ENCODE measurements around the gene ENO1. TPM values are rescaled to one million over a fixed set of nuclear protein-coding genes. Genes with fewer than 3 reads are reported as not detected.
"Not testable (repeated sequence)": the region's sequence is repeated elsewhere in the genome, so short reads cannot be mapped to it uniquely, and the experiment has no call there.

The ENO1 gene
- total RNA-seq, 3 donors from 2014 or later: 3,836 to 4,068 (median 3,869) TPM

DNA sequence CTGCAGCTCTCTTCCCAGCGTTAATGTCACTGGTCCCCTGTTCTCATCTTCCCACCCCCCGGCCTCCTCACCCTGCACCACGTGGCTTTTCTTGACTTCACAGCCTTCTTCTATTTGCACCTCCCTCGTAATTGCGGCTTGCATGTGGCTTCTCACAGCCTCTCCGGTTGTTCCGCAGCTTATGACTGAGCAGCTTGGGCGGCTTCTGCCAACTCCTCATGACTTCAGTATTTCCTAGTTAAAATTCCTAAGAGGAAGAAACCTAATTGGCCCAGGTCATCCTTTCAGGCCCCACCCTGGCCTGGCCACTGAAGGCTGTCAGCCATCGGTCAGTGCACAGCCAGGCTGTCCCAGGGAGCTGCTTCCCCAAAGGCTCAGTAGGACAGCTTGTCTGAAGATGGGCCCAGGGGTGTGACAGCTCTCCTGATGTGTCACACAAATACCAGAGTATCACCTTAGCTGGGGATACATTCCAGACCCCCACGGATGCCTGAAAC, 52.5 kb downstream of the ENO1 start:
- Mint-ChIP-seq H3K27me3 (ENCODE audit: low read depth) (peaks cover 4% of the 10 kb centered on the region), H3K4me3 (no peak overlapping the region), H3K9me3 (no peaks in the 10 kb centered on the region), H3K4me1 (ENCODE audit: low read depth) (peaks cover 13% of the 10 kb centered on the region), H3K36me3 (ENCODE audit: insufficient read depth) (no peaks in the 10 kb centered on the region)
- no peak for DNase-seq
- no peak for ATAC-seq

DNA sequence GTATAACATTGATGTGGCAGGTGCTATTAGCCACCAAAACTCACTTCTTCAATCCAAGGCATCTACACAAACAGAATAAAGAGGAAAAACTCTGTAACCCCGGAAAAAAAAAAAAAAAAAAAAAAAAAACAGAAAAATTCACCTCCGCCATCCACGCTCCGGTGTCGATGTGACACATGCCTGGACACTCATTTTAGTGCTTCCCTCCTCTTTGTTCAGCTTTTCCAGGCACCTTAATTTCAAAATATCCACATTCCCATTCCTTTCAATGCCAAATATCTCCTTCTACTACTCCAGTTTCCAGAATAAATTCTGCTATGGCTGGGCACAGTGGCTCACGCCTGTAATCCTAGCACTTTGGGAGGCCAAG, 55.2 kb downstream of the ENO1 start:
- no peaks in the 10 kb centered on the region for H3K36me3 Mint-ChIP-seq (ENCODE audit: insufficient read depth)
- ATAC-seq: no peak

DNA sequence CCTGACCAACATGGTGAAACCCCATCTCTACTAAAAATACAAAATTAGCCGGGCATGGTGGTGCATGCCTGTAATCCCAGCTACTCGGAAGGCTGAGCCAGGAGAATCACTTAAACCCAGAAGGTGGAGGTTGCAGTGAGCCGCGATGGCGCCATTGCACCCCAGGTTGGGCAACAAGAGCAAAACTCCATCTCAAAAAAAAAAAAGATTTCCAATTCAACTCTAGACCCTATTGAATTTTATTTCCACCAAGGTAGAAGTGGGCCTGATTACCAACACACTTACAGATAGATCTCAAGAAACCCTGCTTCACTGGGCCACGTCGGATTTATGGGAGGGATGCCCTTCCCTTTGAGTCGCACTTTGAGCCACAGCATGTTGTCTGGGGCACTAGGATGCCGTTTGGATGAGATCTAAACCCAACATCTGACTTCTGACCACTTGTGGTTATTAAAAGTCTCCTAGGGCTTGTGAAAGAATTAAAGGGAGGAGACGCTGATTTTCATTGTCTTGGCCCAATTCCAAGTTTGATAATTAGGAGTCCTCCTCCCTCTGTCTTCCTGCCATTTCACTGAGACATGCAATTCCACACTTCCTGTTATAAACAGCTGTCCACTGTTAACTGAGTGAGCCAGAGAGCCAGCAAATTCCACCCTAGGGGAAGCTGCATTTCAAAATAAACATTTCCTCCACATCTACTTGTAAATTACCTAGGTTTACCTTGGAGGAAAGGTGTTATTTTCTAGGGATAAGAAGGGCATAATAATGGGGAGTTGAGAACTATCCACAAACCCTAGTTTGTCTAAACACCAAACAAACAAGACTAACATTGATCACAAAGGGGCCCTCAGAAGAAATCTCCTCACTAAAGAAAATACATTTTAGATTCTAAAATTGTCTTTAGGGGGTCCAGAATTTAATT, 55.9 kb downstream of the ENO1 start:
- no peak for DNase-seq
- H3K4me1 Mint-ChIP-seq (ENCODE audit: low read depth): peaks cover 7% of the 10 kb centered on the region
- H3K27me3 Mint-ChIP-seq (ENCODE audit: low read depth): peaks cover 8% of the 10 kb centered on the region
- no peak for ATAC-seq
- H3K9me3 Mint-ChIP-seq: no peaks in the 10 kb centered on the region
- H3K36me3 Mint-ChIP-seq (ENCODE audit: insufficient read depth): no peaks in the 10 kb centered on the region
- no peak overlapping the region for H3K4me3 Mint-ChIP-seq

More for the DNA sequence above, 55.2 kb downstream of the ENO1 start:
- Mint-ChIP-seq H3K4me1 (ENCODE audit: low read depth) (peaks cover 3% of the 10 kb centered on the region), H3K27me3 (ENCODE audit: low read depth) (peaks cover 8% of the 10 kb centered on the region), H3K4me3 (no peak overlapping the region), H3K9me3 (no peaks in the 10 kb centered on the region)
- no peak for DNase-seq

DNA sequence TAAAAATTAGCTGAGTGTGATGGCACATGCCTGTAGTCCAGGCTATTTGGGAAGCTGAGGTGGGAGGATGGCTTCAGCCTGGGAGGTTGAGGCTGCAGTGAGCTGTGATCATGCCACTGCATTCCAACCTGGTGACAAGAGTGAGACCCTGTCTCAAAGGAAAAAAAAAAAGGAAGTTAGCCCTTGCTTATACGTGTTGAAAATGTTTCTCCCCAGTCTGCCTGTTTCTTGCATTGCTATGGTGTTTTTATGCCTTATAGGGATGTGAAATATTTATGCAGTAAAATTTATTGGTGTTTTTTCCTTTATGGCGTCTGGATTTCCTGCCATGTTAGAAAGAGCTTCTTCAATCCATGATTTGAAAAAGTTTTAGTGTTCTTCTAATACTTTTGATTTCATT, 57.4 kb downstream of the ENO1 start:
- Mint-ChIP-seq H3K36me3 (ENCODE audit: insufficient read depth) (no peaks in the 10 kb centered on the region), H3K4me3 (no peak overlapping the region), H3K27me3 (ENCODE audit: low read depth) (peaks cover 8% of the 10 kb centered on the region), H3K4me1 (ENCODE audit: low read depth) (peaks cover 14% of the 10 kb centered on the region), H3K9me3 (no peaks in the 10 kb centered on the region)
- ATAC-seq (no peak), DNase-seq (no peak)

DNA sequence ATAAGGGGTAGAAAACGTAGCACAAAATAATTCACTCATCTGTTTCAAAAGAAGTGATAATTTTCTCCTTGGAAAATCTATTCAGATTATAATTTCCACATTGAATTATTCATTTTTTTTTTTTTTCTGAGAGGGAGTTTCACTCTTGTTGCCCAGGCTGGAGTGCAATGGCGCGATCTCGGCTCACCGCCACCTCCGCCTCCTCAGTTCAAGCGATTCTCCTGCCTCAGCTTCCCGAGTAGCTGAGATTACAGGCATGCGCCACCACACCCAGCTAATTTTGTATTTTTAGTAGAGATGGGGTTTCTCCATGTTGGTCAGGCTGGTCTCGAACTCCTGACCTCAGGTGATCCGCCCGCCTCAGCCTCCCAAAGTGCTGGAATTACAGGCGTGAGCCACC, 59.7 kb downstream of the ENO1 start:
- not testable (repeated sequence) for DNase-seq; H3K27me3 Mint-ChIP-seq (ENCODE audit: low read depth); H3K36me3 Mint-ChIP-seq (ENCODE audit: insufficient read depth); ATAC-seq; H3K9me3 Mint-ChIP-seq
- H3K4me1 Mint-ChIP-seq (ENCODE audit: low read depth): peaks cover 37% of the 10 kb centered on the region
- H3K4me3 Mint-ChIP-seq: peak overlapping the region; percentile 26

DNA sequence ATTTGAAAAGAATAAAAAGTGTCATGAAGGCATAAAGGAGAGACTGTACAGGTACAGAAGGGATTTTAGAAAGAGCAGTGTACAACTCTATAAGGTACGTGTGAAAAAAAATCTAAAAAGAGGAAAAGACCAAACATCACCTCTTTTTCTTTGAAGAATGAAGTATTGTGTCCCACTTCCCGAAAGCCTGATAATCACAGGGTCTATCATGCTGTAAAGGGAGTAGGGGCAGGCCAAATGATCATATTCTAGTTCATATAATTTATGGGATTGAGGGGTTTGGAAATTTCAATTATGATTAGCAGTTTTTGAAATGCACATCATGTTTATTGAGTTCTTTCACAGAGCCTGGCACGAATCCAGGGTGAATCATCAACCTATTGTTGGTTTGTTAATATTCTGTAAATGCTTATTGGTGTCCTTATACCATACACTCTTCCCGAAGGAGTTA, 60.1 kb downstream of the ENO1 start:
- H3K4me3 Mint-ChIP-seq: peak overlapping the region; percentile 81
- H3K36me3 Mint-ChIP-seq (ENCODE audit: insufficient read depth): no peaks in the 10 kb centered on the region
- no peak for ATAC-seq
- peak; percentile 22 for DNase-seq
- H3K9me3 Mint-ChIP-seq: no peaks in the 10 kb centered on the region
- H3K27me3 Mint-ChIP-seq (ENCODE audit: low read depth): peaks cover 7% of the 10 kb centered on the region
- H3K4me1 Mint-ChIP-seq (ENCODE audit: low read depth): peaks cover 38% of the 10 kb centered on the region

DNA sequence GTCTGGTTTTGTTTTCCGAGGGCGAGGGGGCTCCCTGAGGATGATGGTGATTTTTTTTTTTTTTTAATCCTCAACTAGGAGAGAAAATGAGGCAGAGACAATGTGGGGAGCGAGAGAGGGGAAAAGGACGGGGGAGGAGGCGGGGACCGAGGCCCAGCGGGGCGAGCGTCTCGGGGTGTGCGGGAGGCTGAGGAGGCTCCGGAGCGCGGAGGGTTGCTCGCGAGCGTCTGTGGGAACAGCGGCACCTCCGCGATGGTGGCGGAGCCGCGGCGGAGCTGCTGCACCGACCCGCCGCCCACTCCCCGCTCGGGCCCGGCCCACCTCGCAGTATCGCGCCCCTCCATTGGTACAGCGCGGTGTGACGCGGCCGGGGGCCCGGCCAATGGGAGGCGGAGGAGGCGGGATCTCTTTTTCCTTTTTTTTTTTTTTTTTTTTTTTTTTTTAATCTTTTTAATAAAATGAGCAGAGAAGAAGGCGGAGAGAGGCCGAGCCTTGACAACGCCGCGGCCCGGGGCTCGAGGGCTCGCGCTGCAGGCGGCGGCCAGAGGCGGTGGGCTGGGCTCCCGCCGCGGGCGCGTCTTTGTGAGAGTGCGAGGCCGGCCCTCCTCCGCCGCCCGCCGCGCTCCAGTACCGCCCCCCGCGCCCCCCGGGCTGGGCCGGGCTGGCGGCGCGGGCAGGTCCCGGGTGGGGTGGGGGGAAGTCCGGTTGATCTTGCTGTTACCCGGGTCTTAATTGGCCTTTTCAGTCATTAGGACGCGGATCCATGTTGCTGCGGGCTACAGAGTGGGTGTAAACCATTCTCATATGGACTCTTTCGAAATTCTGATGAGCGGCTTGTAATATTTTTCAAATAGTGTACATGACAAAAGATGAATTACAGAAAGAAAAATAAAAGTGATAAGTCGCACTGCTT, 60.8 kb downstream of the ENO1 start, which contains the start of gene RERE:
TSS of gene RERE (minus strand) at position 229 of the 913 bp plus-strand sequence.
- H3K27me3 Mint-ChIP-seq (ENCODE audit: low read depth): peaks cover 6% of the 10 kb centered on the region
- H3K4me1 Mint-ChIP-seq (ENCODE audit: low read depth): peaks cover 44% of the 10 kb centered on the region
- no peaks in the 10 kb centered on the region for H3K36me3 Mint-ChIP-seq (ENCODE audit: insufficient read depth)
- H3K9me3 Mint-ChIP-seq: no peaks in the 10 kb centered on the region
- ATAC-seq (peak; percentile 95 to 96), DNase-seq (peak; percentile 95)
- peak within 1 kb of the TSS; percentile 96 for H3K4me3 Mint-ChIP-seq

DNA sequence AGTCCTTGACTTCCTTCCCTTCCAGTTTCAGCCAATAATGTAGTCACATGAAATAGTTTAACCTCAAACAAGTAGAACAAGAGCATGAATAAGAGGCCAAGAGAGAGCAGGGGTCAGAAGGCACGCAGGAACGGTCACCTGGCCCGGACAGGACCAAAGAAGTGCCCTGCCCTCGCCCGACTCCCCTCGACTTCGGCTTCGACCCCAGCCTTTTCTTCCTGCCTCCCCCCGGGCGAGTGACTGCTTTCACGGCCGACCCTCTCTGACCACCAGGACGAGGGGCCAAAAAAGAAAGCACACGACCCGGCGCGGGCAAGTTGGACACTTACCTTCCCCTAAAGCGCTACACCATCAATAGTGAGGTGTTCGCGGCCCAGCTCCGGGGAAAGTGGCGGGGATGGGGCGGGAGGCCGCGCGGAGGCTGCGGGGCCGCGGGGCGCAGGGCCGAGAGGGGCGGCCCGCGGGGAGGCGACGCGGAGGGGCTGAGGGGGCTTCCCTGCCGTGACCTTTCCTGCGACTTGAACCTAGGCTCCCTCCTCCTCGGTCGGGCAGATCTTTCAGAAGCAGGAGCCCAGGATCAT, 61.6 kb downstream of the ENO1 start:
- ATAC-seq (peak; percentile 20 to 34), DNase-seq (peak; percentile 9)
- Mint-ChIP-seq H3K36me3 (ENCODE audit: insufficient read depth) (no peaks in the 10 kb centered on the region), H3K9me3 (no peaks in the 10 kb centered on the region), H3K27me3 (ENCODE audit: low read depth) (peaks cover 6% of the 10 kb centered on the region), H3K4me3 (peak overlapping the region; percentile 96), H3K4me1 (ENCODE audit: low read depth) (peaks cover 45% of the 10 kb centered on the region)

DNA sequence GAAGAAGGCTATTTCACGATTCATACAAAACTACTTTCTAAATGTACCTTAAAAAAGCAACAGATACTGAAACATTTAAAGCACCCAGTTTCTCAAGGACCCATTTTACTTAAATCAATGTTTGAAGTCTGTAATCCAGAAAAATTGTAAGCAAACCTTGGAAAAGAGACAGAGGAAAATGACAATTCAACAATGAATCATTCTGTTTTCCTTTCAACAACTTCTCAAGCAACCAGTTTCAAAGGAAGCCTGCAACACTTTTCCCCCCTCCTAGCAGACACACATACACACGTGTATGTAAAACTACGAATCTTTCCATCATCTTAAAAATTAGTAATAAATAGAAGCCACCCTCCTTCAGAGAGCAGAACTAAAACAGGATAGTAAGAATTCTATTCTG, 62.2 kb downstream of the ENO1 start:
- ATAC-seq (no peak), DNase-seq (no peak)
- H3K36me3 Mint-ChIP-seq (ENCODE audit: insufficient read depth): no peaks in the 10 kb centered on the region
- H3K27me3 Mint-ChIP-seq (ENCODE audit: low read depth): peaks cover 6% of the 10 kb centered on the region
- H3K9me3 Mint-ChIP-seq: no peaks in the 10 kb centered on the region
- H3K4me3 Mint-ChIP-seq: peak overlapping the region; percentile 96
- peaks cover 45% of the 10 kb centered on the region for H3K4me1 Mint-ChIP-seq (ENCODE audit: low read depth)

DNA sequence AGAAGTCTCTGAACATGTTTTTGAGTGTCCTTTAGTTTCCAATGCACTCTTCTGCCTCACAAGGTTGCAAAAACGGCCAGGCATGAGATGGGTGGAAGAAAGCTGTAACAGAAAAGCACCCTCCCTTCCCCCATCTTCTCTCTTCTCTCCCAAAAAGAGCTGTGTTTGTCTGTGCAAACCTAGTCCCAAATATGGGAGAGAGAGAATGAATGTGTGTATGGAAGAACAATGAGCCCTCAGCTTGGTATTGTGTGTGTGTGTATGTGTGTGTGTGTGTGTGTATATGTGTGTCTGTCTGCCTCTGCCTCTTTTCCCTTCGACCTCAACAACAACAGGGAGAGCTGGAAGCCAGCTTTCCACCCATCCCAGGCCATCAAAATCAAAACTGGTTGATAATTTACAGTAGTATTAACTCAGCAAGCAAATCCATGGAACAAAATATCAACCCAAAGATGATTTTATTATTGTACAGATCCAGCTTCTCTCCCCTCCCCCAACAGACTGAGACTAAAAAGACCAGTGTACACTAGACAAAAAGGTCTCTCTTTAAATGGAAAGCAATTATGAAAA, 62.8 kb downstream of the ENO1 start:
- no peak for DNase-seq
- Mint-ChIP-seq H3K36me3 (ENCODE audit: insufficient read depth) (no peaks in the 10 kb centered on the region), H3K27me3 (ENCODE audit: low read depth) (peaks cover 3% of the 10 kb centered on the region), H3K4me3 (peak overlapping the region; percentile 96), H3K9me3 (no peaks in the 10 kb centered on the region), H3K4me1 (ENCODE audit: low read depth) (peaks cover 45% of the 10 kb centered on the region)
- ATAC-seq: no peak

DNA sequence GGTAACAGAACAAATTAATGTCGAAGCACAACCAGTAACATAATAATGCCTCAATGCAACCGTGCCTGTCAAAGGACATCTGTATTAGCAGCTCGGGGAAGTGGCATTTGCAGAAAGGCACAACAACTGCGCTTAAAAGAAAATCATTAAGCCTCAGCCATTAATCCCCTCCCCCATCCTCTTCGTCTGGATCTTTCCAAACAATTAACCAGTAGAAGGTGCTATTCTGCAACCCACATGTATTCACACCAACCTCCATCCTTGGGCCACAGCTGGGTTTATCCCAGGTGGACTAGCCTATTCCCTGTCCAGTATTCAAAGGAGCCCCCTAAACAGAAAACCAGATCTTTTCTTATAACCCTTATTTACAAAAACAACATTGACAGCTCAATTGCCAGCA, 63.6 kb downstream of the ENO1 start:
- no peak overlapping the region for H3K4me3 Mint-ChIP-seq
- H3K27me3 Mint-ChIP-seq (ENCODE audit: low read depth): peaks cover 1% of the 10 kb centered on the region
- peaks cover 45% of the 10 kb centered on the region for H3K4me1 Mint-ChIP-seq (ENCODE audit: low read depth)
- DNase-seq: no peak
- no peaks in the 10 kb centered on the region for H3K9me3 Mint-ChIP-seq
- ATAC-seq: no peak
- H3K36me3 Mint-ChIP-seq (ENCODE audit: insufficient read depth): no peaks in the 10 kb centered on the region

DNA sequence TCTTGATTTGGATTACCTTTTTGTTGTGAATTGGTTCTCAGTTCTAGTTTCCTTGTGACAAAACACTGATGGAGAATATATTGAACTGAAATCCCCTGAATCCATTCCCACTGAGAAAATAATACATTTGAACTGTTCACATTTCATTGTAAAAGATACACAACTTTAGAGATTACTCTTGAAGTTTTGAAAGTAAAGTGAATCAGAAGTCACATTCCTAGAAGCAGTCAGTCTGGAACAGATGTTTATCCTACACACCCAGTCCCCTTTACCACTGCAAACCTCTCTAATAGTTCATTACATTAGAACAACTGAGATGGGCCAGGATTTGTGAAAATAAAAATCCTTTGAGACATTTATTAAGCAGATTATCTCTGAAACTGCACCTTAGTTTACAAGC, 64.5 kb downstream of the ENO1 start:
- Mint-ChIP-seq H3K9me3 (no peaks in the 10 kb centered on the region), H3K4me3 (no peak overlapping the region), H3K27me3 (ENCODE audit: low read depth) (no peaks in the 10 kb centered on the region), H3K4me1 (ENCODE audit: low read depth) (peaks cover 45% of the 10 kb centered on the region), H3K36me3 (ENCODE audit: insufficient read depth) (no peaks in the 10 kb centered on the region)
- no peak for ATAC-seq
- no peak for DNase-seq

DNA sequence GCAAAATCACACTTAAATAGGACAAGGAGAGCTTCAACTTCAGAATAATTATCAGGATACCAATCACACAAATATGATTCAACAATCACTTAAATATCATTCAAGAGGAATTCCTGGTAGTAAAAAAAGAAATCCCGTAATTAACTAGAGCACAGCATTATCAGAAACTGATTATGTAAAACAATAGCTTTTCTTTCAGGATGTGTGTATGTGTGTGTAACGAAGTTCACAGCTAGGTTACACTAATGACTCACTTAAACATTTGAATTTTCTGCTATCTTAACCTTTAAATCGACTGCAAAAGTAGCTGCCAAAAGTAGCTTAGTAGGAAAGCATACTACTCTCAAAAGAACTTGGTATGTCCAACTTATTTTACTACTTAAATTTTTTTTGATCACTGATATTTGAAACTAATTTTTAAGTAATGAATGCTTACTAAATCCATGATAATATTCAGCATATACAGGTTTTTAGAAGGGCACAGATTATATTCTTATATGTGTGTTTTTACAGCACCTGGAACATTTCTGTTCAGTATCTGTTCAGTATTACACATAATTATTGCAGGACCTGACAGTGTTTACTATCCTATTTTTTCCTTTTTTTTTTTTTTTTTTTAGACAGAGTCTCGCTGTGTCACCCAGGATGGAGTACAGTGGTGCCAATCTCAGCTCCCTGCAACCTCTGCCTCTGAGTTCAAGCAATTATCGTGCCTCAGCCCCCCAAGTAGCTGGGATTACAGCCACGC, 65.3 kb downstream of the ENO1 start:
- peak overlapping the region; percentile 9 for H3K4me3 Mint-ChIP-seq
- DNase-seq (no peak), ATAC-seq (no peak)
- peaks cover 41% of the 10 kb centered on the region for H3K4me1 Mint-ChIP-seq (ENCODE audit: low read depth)
- no peaks in the 10 kb centered on the region for H3K36me3 Mint-ChIP-seq (ENCODE audit: insufficient read depth)
- no peaks in the 10 kb centered on the region for H3K9me3 Mint-ChIP-seq
- no peaks in the 10 kb centered on the region for H3K27me3 Mint-ChIP-seq (ENCODE audit: low read depth)
